Dermis microvascular lymphatic vessel endothelial cell (primary cell): ENCODE data around the gene LNX1. TPM values are rescaled to one million over a fixed set of nuclear protein-coding genes. Genes with fewer than 3 reads are reported as not detected.

ENCODE experiments used
- DNase-seq, 2 donors: peaks; one replicate each; pipeline versions ENCODE4 v3.0.0 to v3.0.0-alpha.2; 2010; ENCODE audit warnings: low read depth in 2 of 2
- total RNA-seq: library from RNA; depleted of rRNA; stranded (reverse); fragments of >200 nt; gene quantifications from 2 replicates; pipeline ENCODE4 v1.2.1, GENCODE V29; 2014

The LNX1 gene
- total RNA-seq, 1 donor from 2014 or later: 5.1 TPM

GRCh38 chr4:53599632-53600031 lies 8.3 kb upstream of the LNX1 start:
- DNase-seq: no peak

GRCh38 chr4:53598901-53599300 lies 7.6 kb upstream of the LNX1 start:
- no peak for DNase-seq

- no peak for DNase-seq
Observed at GRCh38 chr4:53598483-53598882, 7.2 kb upstream of the LNX1 start.

DNA sequence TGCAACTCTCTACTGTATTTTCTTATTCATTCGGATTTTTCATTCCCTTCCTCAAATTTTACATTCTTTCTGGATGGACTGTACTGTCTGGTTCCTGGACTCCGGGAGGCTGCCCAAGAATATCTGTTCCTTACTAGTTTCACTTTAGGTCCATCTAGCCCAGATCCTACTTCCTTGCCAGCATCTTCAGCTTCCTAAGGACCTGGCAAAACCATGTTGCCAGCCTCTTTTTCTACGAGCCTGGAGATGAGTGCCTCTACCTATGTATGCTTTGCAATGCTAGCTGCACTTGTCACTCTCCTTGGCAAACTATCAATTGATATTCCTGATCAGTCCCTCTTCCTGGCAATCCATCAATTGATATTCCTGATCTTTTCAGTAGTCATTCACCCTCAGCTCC lies 5.6 kb upstream of the LNX1 start:
- no peak for DNase-seq

- no peak for DNase-seq
Observed at GRCh38 chr4:53595834-53596233, 4.5 kb upstream of the LNX1 start.

DNA sequence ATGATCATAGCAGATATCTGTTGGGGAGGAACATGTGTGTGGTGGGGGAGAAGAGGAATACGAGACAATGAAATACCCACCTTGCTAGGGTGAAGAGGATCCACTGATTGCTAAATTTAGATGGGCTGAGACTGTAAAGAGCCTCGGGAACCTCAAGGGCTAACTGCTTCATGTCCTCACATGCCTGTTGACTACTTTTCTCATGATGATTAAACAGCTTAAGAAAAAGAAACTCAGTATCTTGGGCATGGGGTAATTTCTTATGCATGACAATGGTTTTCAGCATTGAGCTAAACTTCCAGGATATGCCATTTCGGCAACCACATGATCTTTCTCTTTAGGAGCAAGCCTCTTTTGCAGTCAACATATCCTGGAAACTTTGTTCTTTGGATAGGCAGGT lies 3.9 kb upstream of the LNX1 start:
- no peak for DNase-seq

GRCh38 chr4:53593765-53594164 lies 2.5 kb upstream of the LNX1 start:
- no peak for DNase-seq

DNA sequence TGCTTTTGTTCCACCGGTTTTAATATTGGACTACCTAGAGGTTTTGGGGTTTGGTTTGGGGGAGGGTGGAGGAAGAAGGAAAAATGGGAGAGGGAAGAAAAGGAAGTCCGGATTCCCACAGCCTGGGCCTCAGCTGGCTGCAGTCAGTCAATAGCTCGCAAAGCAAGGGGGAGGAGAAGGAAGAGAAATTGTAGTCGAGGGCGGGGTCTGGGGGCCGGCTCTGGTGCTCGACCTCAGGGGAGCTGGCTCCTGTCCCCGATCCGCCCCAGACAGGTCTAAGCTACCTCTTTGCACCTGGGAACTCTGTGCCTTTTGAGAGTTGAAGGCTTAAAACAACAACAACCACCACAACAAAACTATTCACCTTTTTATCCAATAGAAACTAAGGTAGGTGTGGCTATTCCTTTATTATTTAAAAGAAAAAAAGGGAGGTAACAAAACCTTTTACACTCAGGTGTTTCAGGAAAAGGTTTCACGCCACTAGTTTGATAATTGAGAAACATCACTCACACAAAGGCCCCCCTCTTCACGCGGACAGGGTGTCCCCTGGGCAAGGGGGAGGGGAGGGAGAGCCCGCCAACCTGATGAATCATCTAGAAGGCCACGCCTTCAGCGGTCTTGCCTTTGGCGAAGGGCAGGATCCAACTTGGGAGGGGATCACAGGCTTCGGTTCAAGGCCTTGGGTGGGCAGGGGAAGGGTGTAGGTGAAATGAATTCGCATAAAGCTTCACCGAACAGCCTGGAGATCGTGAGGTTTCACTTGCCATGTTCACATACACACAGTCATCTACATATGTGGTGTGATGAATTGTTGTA lies 1.6 kb upstream of the LNX1 start:
- peak in 1 of 2 donors; percentile 37 for DNase-seq

DNA sequence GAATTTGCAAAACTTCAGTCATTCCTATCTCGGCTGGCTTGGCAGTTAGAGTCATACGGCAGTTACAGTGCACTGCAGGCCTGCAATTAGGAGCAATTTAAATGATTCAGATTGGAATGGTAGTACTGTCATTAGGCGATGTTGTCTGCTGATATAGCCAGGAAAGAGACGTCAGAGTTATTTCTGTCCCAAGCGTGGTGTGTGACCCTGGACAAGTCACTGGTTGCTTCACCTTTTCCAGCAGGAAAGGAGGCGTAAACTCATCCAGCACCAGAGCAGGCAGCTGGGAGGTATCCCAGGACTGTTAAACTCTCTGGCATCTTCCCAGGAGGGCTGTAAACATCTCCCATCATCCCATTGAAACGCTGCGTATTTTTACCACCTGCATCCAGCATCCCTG lies 836 bp upstream of the LNX1 start:
- peak; percentile 61 to 93 for DNase-seq

GRCh38 chr4:53590187-53590586 lies 1.1 kb downstream of the LNX1 start:
- DNase-seq: no peak

GRCh38 chr4:53589511-53589910 lies 1.8 kb downstream of the LNX1 start:
- DNase-seq: no peak

DNA sequence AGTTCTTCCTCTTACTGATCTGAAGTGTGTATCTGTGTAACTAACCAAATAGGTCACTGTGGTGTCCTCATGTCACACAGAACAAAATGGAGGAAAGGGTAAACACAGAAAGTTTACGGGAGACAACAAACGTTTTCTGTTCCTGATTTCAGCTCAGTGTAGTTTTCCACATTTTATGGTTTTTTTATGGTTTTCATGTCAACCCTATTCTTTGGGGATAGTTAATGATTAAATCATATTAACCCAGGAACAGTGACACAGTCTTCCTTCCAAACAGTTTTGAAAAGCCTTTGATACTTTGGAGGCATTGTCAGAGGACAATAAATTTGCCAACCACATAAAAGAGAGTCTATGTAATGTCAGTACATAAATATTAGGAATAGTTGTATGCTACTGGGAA lies 4.2 kb downstream of the LNX1 start:
- DNase-seq: no peak

- DNase-seq: no peak
Observed at GRCh38 chr4:53586121-53586816, 5.0 kb downstream of the LNX1 start.

GRCh38 chr4:53584658-53585057 lies 6.6 kb downstream of the LNX1 start:
- no peak for DNase-seq

GRCh38 chr4:53583513-53583912 lies 7.8 kb downstream of the LNX1 start:
- DNase-seq: no peak

GRCh38 chr4:53582194-53582593 lies 9.1 kb downstream of the LNX1 start:
- no peak for DNase-seq

- no peak for DNase-seq
Observed at GRCh38 chr4:53580274-53580673, 11.0 kb downstream of the LNX1 start.

- DNase-seq: no peak
Observed at GRCh38 chr4:53579826-53580225, 11.5 kb downstream of the LNX1 start.

GRCh38 chr4:53576676-53577372 lies 14.5 kb downstream of the LNX1 start:
- DNase-seq: peak in 1 of 2 donors; percentile 65

DNA sequence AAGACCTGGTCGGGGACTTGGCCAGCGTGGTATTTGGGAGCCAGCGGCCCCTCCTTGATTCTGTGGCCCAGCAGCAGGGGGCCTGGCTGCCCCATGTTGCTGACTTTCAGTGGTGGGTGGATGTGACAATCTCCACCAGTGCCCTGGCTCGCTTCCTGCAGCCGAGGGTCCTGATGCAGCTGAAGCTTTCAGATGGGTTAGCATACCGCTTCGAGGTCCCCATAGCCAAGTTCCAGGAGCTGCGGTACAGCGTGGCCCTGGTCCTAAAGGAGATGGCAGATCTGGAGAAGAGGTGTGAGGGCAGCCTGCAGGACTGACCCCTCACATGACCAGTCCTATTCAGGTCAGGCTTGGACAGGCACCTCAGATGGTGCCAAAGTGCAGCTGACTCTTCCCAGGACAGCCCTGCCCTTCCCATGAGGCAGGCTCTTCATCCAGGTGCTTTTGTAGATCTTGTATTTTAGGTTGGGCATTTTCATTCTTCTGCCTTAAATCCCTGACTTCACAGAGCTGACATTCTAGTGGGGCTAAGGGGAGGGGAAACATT lies 15.1 kb downstream of the LNX1 start:
- no peak for DNase-seq

DNA sequence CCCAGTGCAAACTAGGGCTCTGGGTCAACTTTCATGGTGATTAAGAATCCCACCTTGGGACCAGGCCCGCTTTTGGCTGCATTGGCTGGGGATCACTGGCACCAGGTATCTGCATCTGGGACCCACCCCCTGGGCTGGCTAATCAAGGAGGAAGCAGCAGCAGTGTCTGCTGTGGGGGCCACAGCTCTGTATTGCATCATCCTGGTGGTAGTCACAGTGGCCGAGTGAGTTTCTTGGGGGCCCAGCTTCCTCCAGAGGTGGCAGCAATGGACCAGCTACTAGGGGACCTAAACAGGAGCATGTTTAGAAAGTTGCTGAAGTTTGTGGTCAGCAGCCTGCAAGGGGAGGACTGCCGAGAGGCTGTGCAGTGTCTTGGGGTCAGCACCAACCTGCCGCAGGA lies 15.7 kb downstream of the LNX1 start:
- no peak for DNase-seq

DNA sequence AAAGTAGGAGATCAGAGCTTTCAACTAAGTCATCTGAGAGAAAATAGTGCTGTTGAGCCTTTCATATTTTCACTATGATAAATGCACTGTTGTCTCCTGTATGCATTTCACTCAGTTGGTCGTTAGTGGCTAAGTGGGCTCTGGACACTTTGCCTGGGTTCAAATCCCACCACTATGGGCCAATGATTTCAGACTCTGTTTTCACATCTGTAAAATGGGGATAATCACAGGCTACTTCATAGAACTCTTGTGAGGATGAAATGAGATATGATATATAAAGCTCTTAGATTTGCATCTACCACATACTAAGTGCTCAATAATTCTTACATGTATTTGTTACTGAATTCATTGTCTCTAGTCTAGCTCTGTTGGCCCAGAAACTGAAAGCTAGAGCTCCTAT lies 16.8 kb downstream of the LNX1 start:
- DNase-seq: no peak
